ENCODE results near the gene MGST1.

DNA sequence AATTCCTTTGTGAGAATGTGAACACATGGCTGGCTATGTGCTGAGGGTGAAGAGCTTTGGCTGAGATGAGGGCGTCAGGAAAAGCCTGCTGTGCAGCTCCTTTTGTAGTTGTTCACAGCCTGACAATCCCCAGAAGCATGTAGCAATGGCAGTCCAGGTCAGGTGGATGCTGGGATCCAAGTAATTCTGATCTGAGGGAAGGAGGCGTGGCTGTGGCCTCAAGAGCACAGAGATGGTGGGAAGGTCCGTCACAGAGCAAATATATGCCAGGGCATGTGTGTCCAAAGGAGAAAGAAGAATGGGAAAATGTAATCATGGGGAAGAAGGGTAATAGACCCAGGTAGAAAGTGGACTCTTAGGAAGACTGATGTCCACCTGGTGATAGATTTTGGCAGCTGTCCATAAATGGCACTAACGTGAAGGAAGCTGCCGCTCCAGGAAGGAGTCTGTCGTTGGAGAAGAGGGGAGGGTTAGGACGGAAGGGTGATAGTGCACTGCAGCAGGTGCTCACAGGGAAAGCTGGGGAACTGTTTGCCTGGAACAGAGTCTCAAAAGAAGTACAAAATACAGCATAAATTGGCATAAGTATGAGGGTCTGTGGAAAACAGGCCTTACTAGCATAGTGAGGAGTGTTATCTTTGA lies 13.8 kb downstream of the MGST1 start:
- TF ChIP-seq, protein P1, sequence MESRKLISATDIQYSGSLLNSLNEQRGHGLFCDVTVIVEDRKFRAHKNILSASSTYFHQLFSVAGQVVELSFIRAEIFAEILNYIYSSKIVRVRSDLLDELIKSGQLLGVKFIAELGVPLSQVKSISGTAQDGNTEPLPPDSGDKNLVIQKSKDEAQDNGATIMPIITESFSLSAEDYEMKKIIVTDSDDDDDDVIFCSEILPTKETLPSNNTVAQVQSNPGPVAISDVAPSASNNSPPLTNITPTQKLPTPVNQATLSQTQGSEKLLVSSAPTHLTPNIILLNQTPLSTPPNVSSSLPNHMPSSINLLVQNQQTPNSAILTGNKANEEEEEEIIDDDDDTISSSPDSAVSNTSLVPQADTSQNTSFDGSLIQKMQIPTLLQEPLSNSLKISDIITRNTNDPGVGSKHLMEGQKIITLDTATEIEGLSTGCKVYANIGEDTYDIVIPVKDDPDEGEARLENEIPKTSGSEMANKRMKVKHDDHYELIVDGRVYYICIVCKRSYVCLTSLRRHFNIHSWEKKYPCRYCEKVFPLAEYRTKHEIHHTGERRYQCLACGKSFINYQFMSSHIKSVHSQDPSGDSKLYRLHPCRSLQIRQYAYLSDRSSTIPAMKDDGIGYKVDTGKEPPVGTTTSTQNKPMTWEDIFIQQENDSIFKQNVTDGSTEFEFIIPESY (IDR thresholded peaks at IDR 0.05) = no peak
- TF ChIP-seq, protein P2, sequence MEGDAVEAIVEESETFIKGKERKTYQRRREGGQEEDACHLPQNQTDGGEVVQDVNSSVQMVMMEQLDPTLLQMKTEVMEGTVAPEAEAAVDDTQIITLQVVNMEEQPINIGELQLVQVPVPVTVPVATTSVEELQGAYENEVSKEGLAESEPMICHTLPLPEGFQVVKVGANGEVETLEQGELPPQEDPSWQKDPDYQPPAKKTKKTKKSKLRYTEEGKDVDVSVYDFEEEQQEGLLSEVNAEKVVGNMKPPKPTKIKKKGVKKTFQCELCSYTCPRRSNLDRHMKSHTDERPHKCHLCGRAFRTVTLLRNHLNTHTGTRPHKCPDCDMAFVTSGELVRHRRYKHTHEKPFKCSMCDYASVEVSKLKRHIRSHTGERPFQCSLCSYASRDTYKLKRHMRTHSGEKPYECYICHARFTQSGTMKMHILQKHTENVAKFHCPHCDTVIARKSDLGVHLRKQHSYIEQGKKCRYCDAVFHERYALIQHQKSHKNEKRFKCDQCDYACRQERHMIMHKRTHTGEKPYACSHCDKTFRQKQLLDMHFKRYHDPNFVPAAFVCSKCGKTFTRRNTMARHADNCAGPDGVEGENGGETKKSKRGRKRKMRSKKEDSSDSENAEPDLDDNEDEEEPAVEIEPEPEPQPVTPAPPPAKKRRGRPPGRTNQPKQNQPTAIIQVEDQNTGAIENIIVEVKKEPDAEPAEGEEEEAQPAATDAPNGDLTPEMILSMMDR (IDR thresholded peaks at IDR 0.05; ENCODE audit: low read depth, low read length, missing input control) = no peak
- TF ChIP-seq, protein P3, sequence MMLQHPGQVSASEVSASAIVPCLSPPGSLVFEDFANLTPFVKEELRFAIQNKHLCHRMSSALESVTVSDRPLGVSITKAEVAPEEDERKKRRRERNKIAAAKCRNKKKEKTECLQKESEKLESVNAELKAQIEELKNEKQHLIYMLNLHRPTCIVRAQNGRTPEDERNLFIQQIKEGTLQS (IDR thresholded peaks at IDR 0.05) = no peak
- no peak for TF ChIP-seq RAD21 (IDR thresholded peaks at IDR 0.05)
- TF ChIP-seq, protein P4, sequence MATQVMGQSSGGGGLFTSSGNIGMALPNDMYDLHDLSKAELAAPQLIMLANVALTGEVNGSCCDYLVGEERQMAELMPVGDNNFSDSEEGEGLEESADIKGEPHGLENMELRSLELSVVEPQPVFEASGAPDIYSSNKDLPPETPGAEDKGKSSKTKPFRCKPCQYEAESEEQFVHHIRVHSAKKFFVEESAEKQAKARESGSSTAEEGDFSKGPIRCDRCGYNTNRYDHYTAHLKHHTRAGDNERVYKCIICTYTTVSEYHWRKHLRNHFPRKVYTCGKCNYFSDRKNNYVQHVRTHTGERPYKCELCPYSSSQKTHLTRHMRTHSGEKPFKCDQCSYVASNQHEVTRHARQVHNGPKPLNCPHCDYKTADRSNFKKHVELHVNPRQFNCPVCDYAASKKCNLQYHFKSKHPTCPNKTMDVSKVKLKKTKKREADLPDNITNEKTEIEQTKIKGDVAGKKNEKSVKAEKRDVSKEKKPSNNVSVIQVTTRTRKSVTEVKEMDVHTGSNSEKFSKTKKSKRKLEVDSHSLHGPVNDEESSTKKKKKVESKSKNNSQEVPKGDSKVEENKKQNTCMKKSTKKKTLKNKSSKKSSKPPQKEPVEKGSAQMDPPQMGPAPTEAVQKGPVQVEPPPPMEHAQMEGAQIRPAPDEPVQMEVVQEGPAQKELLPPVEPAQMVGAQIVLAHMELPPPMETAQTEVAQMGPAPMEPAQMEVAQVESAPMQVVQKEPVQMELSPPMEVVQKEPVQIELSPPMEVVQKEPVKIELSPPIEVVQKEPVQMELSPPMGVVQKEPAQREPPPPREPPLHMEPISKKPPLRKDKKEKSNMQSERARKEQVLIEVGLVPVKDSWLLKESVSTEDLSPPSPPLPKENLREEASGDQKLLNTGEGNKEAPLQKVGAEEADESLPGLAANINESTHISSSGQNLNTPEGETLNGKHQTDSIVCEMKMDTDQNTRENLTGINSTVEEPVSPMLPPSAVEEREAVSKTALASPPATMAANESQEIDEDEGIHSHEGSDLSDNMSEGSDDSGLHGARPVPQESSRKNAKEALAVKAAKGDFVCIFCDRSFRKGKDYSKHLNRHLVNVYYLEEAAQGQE (IDR thresholded peaks at IDR 0.05) = no peak
- TF ChIP-seq, protein P5, sequence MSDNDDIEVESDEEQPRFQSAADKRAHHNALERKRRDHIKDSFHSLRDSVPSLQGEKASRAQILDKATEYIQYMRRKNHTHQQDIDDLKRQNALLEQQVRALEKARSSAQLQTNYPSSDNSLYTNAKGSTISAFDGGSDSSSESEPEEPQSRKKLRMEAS (IDR thresholded peaks at IDR 0.05) = no peak
